Smooth muscle cell (in vitro differentiated cells): ENCODE results near the gene MMP14. TPM values are rescaled to one million over a fixed set of nuclear protein-coding genes. Genes with fewer than 3 reads are reported as not detected.

ENCODE experiments used
- DNase-seq: peaks from one replicate; lab custom pipeline; 2025; ENCODE audit not compliant: unreplicated experiment; lab: John Stamatoyannopoulos, UW
- H2AFZ ChIP-seq: fragments of 200-600 bp; sonication (generic); 2 replicates; pipeline ENCODE4 v1.6.0; 2016; ENCODE audit warnings: antibody characterized with exemption, low read depth, mild to moderate bottlenecking
- H3F3A ChIP-seq: fragments of 200-600 bp; sonication (generic); 2 replicates; pipeline ENCODE4 v1.6.0; 2017; ENCODE audit warnings: antibody characterized with exemption, low read depth
- H3K27ac ChIP-seq: fragments of 200-600 bp; sonication (generic); 2 replicates; pipeline ENCODE4 v1.5.1; 2016; ENCODE audit warnings: low read depth, mild to moderate bottlenecking
- H3K27me3 ChIP-seq: fragments of 200-600 bp; sonication (generic); 2 replicates; pipeline ENCODE4 v1.6.1; 2016; ENCODE audit warnings: low read depth, mild to moderate bottlenecking
- H3K36me3 ChIP-seq: fragments of 200-600 bp; sonication (generic); 2 replicates; pipeline ENCODE4 v1.5.1; 2016; ENCODE audit warnings: low read depth
- H3K4me1 ChIP-seq: fragments of 200-600 bp; sonication (generic); 2 replicates; pipeline ENCODE4 v1.5.1; 2016; ENCODE audit warnings: low read depth
- H3K4me2 ChIP-seq: fragments of 200-600 bp; sonication (generic); 2 replicates; pipeline ENCODE4 v1.6.0; 2016; ENCODE audit warnings: mild to moderate bottlenecking
- H3K4me3 ChIP-seq: fragments of 200-600 bp; sonication (generic); 2 replicates; pipeline ENCODE4 v1.5.1; 2016; ENCODE audit warnings: mild to moderate bottlenecking
- H3K79me2 ChIP-seq: fragments of 200-600 bp; sonication (generic); 2 replicates; pipeline ENCODE4 v1.6.0; 2016; ENCODE audit warnings: low read depth, mild to moderate bottlenecking
- H3K9ac ChIP-seq: fragments of 200-600 bp; sonication (generic); 2 replicates; pipeline ENCODE4 v1.6.0; 2016; ENCODE audit warnings: low read depth
- H3K9me3 ChIP-seq: fragments of 200-600 bp; sonication (generic); replicated peaks from 2 replicates; pipeline ENCODE4 v1.5.1; 2016; ENCODE audit warnings: low read depth
- H4K20me1 ChIP-seq: fragments of 200-600 bp; sonication (generic); 2 replicates; pipeline ENCODE4 v1.6.0; 2016; ENCODE audit warnings: low read depth
- WGBS: methylation state at CpG from one replicate; pipeline ENCODE4 v1.1.7; 2016; ENCODE audit warnings: low lambda C conversion rate; 5-methylcytosine and 5-hydroxymethylcytosine counted together
- polyA plus RNA-seq: library from polyadenylated mRNA; unstranded; fragments of >200 nt; fragmentation: Nextera tagmentation; extraction: Ambion mirVana; gene quantifications from 2 replicates; pipeline ENCODE4 v1.2.1, GENCODE V29; 2016
- total RNA-seq: library from RNA; depleted of rRNA; stranded (reverse); fragments of >200 nt; gene quantifications from 2 replicates; pipeline ENCODE4 v1.2.3, GENCODE V29; 2014
- TF ChIP-seq, protein P1 (sequence below): fragments of 200-600 bp; sonication (generic); IDR thresholded peaks from 2 replicates; pipeline ENCODE4 v1.5.1; 2017; ENCODE audit warnings: borderline replicate concordance, mild to moderate bottlenecking, antibody characterized with exemption; ENCODE audit not compliant: insufficient read depth, poor library complexity, severe bottlenecking

Gene MMP14
- total and polyA plus RNA-seq, 2 experiments from 2014 or later, result 58.1 to 444 TPM

DNA sequence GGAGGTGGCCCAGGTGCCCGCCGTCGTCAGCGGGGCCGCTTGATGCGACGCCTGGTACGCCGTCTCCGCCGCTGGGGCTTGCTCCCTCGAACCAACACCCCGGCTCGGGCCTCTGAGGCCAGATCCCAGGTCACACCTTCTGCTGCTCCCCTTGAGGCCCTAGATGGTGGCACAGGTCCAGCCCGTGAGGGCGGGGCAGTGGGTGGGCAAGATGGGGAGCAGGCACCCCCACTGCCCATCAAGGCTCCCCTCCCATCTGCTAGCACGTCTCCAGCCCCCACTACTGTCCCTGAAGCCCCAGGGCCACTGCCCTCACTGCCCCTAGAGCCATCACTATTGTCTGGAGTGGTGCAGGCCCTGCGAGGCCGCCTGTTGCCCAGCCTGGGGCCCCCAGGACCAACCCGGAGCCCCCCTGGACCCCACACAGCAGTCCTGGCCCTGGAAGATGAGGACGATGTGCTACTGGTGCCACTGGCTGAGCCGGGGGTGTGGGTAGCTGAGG, 40.7 kb downstream of the MMP14 start:
- WGBS, result over 99% methylated on average over 21 of the region's 22 CpGs
- H3K36me3 ChIP-seq, result no peaks in the 10 kb centered on the region
- H3K9ac ChIP-seq, result no peak overlapping the region

DNA sequence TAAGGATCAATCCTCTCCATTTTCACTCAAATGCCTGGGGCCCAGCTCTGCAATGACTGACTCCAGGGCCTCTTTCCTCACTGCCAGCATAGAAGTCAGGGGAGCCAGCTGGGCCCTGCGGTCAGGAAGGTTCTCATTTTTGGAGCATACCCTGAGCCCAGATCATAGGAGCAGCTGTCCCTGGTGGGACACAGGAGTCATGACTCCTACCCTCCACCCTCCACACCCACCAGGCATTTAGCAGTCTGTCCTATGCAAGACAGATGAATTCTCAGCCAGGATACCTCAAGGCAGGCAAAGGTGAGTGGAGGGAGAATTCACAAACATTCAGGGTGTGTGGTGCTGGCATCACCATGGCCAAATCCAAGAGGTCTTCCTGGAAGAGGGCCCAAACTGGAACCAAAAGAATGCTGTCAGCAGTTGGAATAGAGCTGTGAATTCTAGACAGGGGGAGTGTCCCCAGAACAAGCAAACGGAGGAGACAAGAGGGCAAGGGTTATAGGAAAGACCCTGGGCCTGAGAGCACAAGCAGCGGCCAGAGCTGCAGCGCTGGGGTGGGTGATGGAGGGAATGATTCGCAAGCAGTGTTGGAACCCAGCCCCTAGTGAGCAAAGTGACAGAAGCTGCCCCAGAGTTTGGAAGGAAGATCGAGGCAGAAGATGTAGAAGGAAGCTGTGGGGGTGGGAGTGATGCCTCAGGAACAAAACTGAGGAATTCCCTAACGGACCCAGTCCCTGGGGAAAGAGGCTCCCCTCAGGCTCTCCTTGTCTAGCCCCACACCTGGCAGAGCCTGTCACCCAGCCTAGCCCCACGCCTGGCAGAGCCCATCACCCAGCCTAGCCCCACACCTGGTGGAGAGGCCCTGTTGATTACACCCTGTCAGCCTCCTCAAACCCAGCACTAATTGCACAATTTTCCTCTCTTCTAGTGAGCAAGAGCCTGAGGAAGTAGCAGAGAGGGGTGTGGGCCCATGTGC, 42.2 kb downstream of the MMP14 start:
- TF ChIP-seq, protein P1, sequence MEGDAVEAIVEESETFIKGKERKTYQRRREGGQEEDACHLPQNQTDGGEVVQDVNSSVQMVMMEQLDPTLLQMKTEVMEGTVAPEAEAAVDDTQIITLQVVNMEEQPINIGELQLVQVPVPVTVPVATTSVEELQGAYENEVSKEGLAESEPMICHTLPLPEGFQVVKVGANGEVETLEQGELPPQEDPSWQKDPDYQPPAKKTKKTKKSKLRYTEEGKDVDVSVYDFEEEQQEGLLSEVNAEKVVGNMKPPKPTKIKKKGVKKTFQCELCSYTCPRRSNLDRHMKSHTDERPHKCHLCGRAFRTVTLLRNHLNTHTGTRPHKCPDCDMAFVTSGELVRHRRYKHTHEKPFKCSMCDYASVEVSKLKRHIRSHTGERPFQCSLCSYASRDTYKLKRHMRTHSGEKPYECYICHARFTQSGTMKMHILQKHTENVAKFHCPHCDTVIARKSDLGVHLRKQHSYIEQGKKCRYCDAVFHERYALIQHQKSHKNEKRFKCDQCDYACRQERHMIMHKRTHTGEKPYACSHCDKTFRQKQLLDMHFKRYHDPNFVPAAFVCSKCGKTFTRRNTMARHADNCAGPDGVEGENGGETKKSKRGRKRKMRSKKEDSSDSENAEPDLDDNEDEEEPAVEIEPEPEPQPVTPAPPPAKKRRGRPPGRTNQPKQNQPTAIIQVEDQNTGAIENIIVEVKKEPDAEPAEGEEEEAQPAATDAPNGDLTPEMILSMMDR, result no peak
- Histone ChIP-seq H3K79me2 (peaks cover 4% of the 10 kb centered on the region), H3K27ac (no peak overlapping the region), H2AFZ (no peak overlapping the region), H3K27me3 (no peaks in the 10 kb centered on the region), H3K4me1 (peaks cover 11% of the 10 kb centered on the region), H3F3A (no peaks in the 10 kb centered on the region), H3K9me3 (no peaks in the 10 kb centered on the region), H3K4me3 (no peak overlapping the region), H4K20me1 (no peaks in the 10 kb centered on the region), H3K9ac (no peak overlapping the region), H3K4me2 (no peak overlapping the region), H3K36me3 (no peaks in the 10 kb centered on the region)
- DNase-seq, result no peak
- WGBS, result 91% methylated on average over 8 of the region's 8 CpGs

More for the DNA sequence above, 40.7 kb downstream of the MMP14 start:
- TF ChIP-seq, protein P1, result no peak
- peaks cover 6% of the 10 kb centered on the region for H3K4me1 ChIP-seq
- no peak overlapping the region for H3K4me2 ChIP-seq
- no peak overlapping the region for H3K27ac ChIP-seq
- H3K79me2 ChIP-seq, result peaks cover 12% of the 10 kb centered on the region
- no peak for DNase-seq
- no peak overlapping the region for H3K4me3 ChIP-seq
- H4K20me1 ChIP-seq, result no peaks in the 10 kb centered on the region
- H3K9me3 ChIP-seq, result no peaks in the 10 kb centered on the region
- H3F3A ChIP-seq, result no peaks in the 10 kb centered on the region
- H3K27me3 ChIP-seq, result no peaks in the 10 kb centered on the region
- no peak overlapping the region for H2AFZ ChIP-seq

GRCh38 chr14:22882064-22882463, 45.7 kb downstream of the MMP14 start:
- Histone ChIP-seq H2AFZ (no peak overlapping the region), H3K4me3 (no peak overlapping the region), H3K4me2 (no peak overlapping the region), H3K36me3 (no peaks in the 10 kb centered on the region), H3K4me1 (peaks cover 15% of the 10 kb centered on the region), H3K9me3 (no peaks in the 10 kb centered on the region), H3K27me3 (no peaks in the 10 kb centered on the region), H3K9ac (no peak overlapping the region), H4K20me1 (no peaks in the 10 kb centered on the region), H3K27ac (no peak overlapping the region), H3F3A (peaks cover 10% of the 10 kb centered on the region), H3K79me2 (no peaks in the 10 kb centered on the region)
- no peak for DNase-seq
- TF ChIP-seq, protein P1, result no peak
- WGBS, result 77% methylated on average over 7 of the region's 7 CpGs
